ENCODE results near the gene WWOX. TPM values are rescaled to one million over a fixed set of nuclear protein-coding genes. Genes with fewer than 3 reads are reported as not detected.
"Not testable (repeated sequence)": the region's sequence is repeated elsewhere in the genome, so short reads cannot be mapped to it uniquely, and the experiment has no call there.

WWOX gene
- total RNA-seq, 1 donor from 2014 or later = 17.8 TPM

- intact Hi-C loops (cut with micrococcal nuclease) = no loop called here
- Mint-ChIP-seq H3K4me3 (no peak overlapping the region), H3K36me3 (ENCODE audit: low read depth) (no peaks in the 10 kb centered on the region), H3K4me1 (ENCODE audit: low read depth) (peaks cover 15% of the 10 kb centered on the region), H3K27me3 (ENCODE audit: insufficient read depth) (peaks cover 8% of the 10 kb centered on the region), H3K9me3 (peaks cover 14% of the 10 kb centered on the region), H3K27ac (no peak overlapping the region)
- DNase-seq (ENCODE audit: low spot score) = no peak
Observed at GRCh38 chr16:79210607-79211006, 1111.2 kb downstream of the WWOX start.

GRCh38 chr16:79211586-79211985 lies 1112.1 kb downstream of the WWOX start:
- peaks cover 15% of the 10 kb centered on the region for H3K4me1 Mint-ChIP-seq (ENCODE audit: low read depth)
- no peak overlapping the region for H3K27ac Mint-ChIP-seq
- H3K4me3 Mint-ChIP-seq = no peak overlapping the region
- H3K9me3 Mint-ChIP-seq = peaks cover 19% of the 10 kb centered on the region
- DNase-seq (ENCODE audit: low spot score) = no peak
- intact Hi-C loops (cut with micrococcal nuclease) = no loop called here
- no peaks in the 10 kb centered on the region for H3K36me3 Mint-ChIP-seq (ENCODE audit: low read depth)
- peaks cover 6% of the 10 kb centered on the region for H3K27me3 Mint-ChIP-seq (ENCODE audit: insufficient read depth)

DNA sequence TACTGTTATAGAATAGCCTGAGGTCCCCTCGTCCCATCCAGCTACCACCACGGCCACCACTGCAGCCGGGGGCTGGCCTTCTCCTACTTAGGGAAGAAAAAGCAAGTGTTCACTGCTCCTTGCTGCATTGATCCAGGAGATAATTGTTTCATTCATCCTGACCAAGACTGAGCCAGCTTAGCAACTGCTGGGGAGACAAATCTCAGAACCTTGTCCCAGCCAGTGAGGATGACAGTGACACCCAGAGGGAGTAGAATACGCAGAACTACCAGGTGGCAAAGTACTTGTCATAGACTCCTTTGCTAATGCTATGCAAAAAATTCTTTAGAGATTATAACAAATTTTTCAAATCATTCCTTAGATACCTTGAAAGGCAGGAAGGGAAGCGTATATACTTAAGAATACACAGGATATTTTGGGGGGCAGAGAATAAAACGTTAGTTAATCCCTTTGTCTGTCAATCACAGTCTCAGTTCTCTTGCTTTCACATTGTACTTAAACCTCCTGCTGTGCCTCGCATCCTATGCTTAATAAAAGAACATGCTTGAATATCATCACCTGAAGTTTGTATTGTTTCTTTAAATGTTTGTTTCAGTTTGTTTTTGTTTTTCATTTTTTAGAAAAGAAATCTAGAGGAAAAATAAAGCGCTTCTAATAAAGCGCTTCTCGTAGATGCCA lies 1112.8 kb downstream of the WWOX start:
- no peak overlapping the region for H3K27ac Mint-ChIP-seq
- H3K36me3 Mint-ChIP-seq (ENCODE audit: low read depth) = no peaks in the 10 kb centered on the region
- H3K4me1 Mint-ChIP-seq (ENCODE audit: low read depth) = peaks cover 17% of the 10 kb centered on the region
- intact Hi-C loops (cut with micrococcal nuclease) = no loop called here
- no peak for DNase-seq (ENCODE audit: low spot score)
- peaks cover 19% of the 10 kb centered on the region for H3K9me3 Mint-ChIP-seq
- H3K27me3 Mint-ChIP-seq (ENCODE audit: insufficient read depth) = peaks cover 6% of the 10 kb centered on the region
- H3K4me3 Mint-ChIP-seq = no peak overlapping the region

- Mint-ChIP-seq H3K27ac (no peak overlapping the region), H3K4me1 (ENCODE audit: low read depth) (peaks cover 27% of the 10 kb centered on the region), H3K9me3 (peaks cover 19% of the 10 kb centered on the region), H3K27me3 (ENCODE audit: insufficient read depth) (peaks cover 6% of the 10 kb centered on the region), H3K4me3 (no peak overlapping the region), H3K36me3 (ENCODE audit: low read depth) (no peaks in the 10 kb centered on the region)
- intact Hi-C loops (cut with micrococcal nuclease) = no loop called here
- DNase-seq (ENCODE audit: low spot score) = no peak
Observed at GRCh38 chr16:79213214-79213613, 1113.8 kb downstream of the WWOX start.

DNA sequence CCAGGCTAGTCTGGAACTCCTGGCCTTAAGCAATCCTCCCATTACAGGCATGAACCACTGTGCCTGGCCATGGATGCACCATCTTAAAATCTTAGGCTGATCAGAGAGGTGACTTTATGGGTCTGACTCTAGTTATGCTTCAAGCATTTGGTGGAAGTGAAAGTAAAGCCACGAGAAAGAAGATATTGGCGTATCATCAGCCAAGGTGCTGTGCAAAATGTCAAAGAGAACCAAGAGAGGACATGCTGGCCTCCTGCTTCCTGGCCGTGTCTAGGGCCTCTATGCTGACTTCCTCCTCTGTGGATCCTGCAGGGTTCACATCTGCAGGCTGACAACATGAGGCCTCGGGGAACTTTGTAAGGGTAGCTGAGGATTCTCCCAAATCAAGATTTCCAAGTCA lies 1115.8 kb downstream of the WWOX start:
- H3K27me3 Mint-ChIP-seq (ENCODE audit: insufficient read depth) = peaks cover 5% of the 10 kb centered on the region
- H3K36me3 Mint-ChIP-seq (ENCODE audit: low read depth) = no peaks in the 10 kb centered on the region
- H3K9me3 Mint-ChIP-seq = peaks cover 19% of the 10 kb centered on the region
- H3K4me1 Mint-ChIP-seq (ENCODE audit: low read depth) = peaks cover 31% of the 10 kb centered on the region
- DNase-seq (ENCODE audit: low spot score) = no peak
- no peak overlapping the region for H3K4me3 Mint-ChIP-seq
- intact Hi-C loops (cut with micrococcal nuclease) = loop anchor here (5.0 kb wide), 1 partner anchor 387 kb away; the partner anchor contains the start of gene MAF
- H3K27ac Mint-ChIP-seq = no peak overlapping the region

- peaks cover 19% of the 10 kb centered on the region for H3K4me1 Mint-ChIP-seq (ENCODE audit: low read depth)
- H3K9me3 Mint-ChIP-seq = peaks cover 24% of the 10 kb centered on the region
- H3K4me3 Mint-ChIP-seq = no peak overlapping the region
Observed at GRCh38 chr16:79217375-79218011, 1118.0 kb downstream of the WWOX start.

GRCh38 chr16:79218351-79218750 lies 1118.9 kb downstream of the WWOX start:
- H3K27ac Mint-ChIP-seq = peak overlapping the region; percentile 46
- peaks cover 3% of the 10 kb centered on the region for H3K27me3 Mint-ChIP-seq (ENCODE audit: insufficient read depth)
- no peak for DNase-seq (ENCODE audit: low spot score)
- no peaks in the 10 kb centered on the region for H3K36me3 Mint-ChIP-seq (ENCODE audit: low read depth)
- intact Hi-C loops (cut with micrococcal nuclease) = loop anchor here (5.0 kb wide), 1 partner anchor 384 kb away; the partner anchor contains the start of gene MAF
- no peak overlapping the region for H3K4me3 Mint-ChIP-seq
- peaks cover 19% of the 10 kb centered on the region for H3K4me1 Mint-ChIP-seq (ENCODE audit: low read depth)
- H3K9me3 Mint-ChIP-seq = peaks cover 23% of the 10 kb centered on the region

More at GRCh38 chr16:79217375-79218011, 1118.0 kb downstream of the WWOX start:
- intact Hi-C loops (cut with micrococcal nuclease) = loop anchor here (1.0 to 5.0 kb wide), 7 partner anchors 52 to 439 kb away; partner anchors contain the start of gene MAF
- DNase-seq (ENCODE audit: low spot score) = peak; percentile 19
- Mint-ChIP-seq H3K27ac (no peak overlapping the region), H3K36me3 (ENCODE audit: low read depth) (no peaks in the 10 kb centered on the region), H3K27me3 (ENCODE audit: insufficient read depth) (no peaks in the 10 kb centered on the region)

GRCh38 chr16:79225994-79226393 lies 1126.5 kb downstream of the WWOX start:
- DNase-seq (ENCODE audit: low spot score); H3K4me1 Mint-ChIP-seq (ENCODE audit: low read depth); H3K27ac Mint-ChIP-seq; H3K4me3 Mint-ChIP-seq; intact Hi-C loops (cut with micrococcal nuclease); H3K27me3 Mint-ChIP-seq (ENCODE audit: insufficient read depth); H3K36me3 Mint-ChIP-seq (ENCODE audit: low read depth): not testable (repeated sequence)
- peaks cover 11% of the 10 kb centered on the region for H3K9me3 Mint-ChIP-seq

DNA sequence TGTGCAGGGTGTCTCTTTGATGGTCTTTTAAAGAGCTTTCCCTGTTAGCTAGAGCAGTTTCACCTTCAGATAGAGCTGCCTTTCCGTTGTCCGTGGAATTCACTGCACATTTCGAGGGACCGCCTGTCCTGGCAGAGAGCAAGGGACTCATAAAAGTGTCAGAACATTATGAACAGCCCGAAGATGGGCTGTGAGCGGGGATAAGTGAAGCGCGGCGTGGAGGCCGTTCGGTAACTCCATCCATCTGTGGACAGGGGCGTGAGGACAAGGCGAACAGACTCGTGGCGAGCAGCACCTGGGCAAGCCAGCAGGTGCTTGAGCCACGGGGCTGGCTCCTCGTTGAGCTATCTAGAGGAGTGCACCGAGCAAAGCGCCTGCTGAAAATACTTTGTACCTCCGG lies 1129.9 kb downstream of the WWOX start:
- Mint-ChIP-seq H3K4me1 (ENCODE audit: low read depth) (no peaks in the 10 kb centered on the region), H3K36me3 (ENCODE audit: low read depth) (no peaks in the 10 kb centered on the region), H3K27me3 (ENCODE audit: insufficient read depth) (peaks cover 2% of the 10 kb centered on the region), H3K4me3 (no peak overlapping the region), H3K9me3 (peaks cover 7% of the 10 kb centered on the region), H3K27ac (no peak overlapping the region)
- intact Hi-C loops (cut with micrococcal nuclease) = no loop called here
- no peak for DNase-seq (ENCODE audit: low spot score)

GRCh38 chr16:79245700-79246099 lies 1146.2 kb downstream of the WWOX start:
- H3K27me3 Mint-ChIP-seq (ENCODE audit: insufficient read depth); DNase-seq (ENCODE audit: low spot score); H3K27ac Mint-ChIP-seq; intact Hi-C loops (cut with micrococcal nuclease); H3K4me3 Mint-ChIP-seq; H3K36me3 Mint-ChIP-seq (ENCODE audit: low read depth); H3K4me1 Mint-ChIP-seq (ENCODE audit: low read depth): not testable (repeated sequence)
- peaks cover 18% of the 10 kb centered on the region for H3K9me3 Mint-ChIP-seq

DNA sequence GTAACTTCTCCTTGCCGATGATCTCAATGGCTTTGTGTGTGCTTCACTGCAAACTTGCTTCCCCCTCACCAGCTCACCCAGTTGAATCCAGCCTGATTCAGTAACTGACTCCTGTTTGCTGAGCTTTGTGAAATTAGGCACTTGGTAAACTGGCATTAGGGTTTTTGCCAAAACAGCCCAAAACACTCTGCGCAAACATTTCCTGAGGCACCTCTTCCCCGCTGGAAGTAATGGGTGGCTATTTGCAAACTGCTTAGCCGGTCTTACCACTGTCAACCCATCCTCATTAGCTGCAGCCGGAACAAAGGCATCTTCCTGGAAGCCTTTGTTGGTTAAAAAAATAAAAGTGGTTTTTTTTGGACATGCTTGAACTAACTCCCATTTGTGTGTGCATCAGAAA lies 1147.9 kb downstream of the WWOX start:
- Mint-ChIP-seq H3K4me1 (ENCODE audit: low read depth) (no peaks in the 10 kb centered on the region), H3K9me3 (peaks cover 13% of the 10 kb centered on the region), H3K27ac (no peak overlapping the region), H3K4me3 (no peak overlapping the region), H3K27me3 (ENCODE audit: insufficient read depth) (peaks cover 5% of the 10 kb centered on the region), H3K36me3 (ENCODE audit: low read depth) (peaks cover 3% of the 10 kb centered on the region)
- no peak for DNase-seq (ENCODE audit: low spot score)
- intact Hi-C loops (cut with micrococcal nuclease) = no loop called here

GRCh38 chr16:79248351-79248750 lies 1148.9 kb downstream of the WWOX start:
- DNase-seq (ENCODE audit: low spot score) = no peak
- Mint-ChIP-seq H3K27ac (no peak overlapping the region), H3K36me3 (ENCODE audit: low read depth) (no peaks in the 10 kb centered on the region), H3K4me1 (ENCODE audit: low read depth) (no peaks in the 10 kb centered on the region), H3K4me3 (no peak overlapping the region), H3K9me3 (peaks cover 7% of the 10 kb centered on the region), H3K27me3 (ENCODE audit: insufficient read depth) (no peaks in the 10 kb centered on the region)
- intact Hi-C loops (cut with micrococcal nuclease) = no loop called here

GRCh38 chr16:79250502-79251098 lies 1151.1 kb downstream of the WWOX start:
- H3K36me3 Mint-ChIP-seq (ENCODE audit: low read depth) = no peaks in the 10 kb centered on the region
- H3K4me3 Mint-ChIP-seq = no peak overlapping the region
- intact Hi-C loops (cut with micrococcal nuclease) = no loop called here
- DNase-seq (ENCODE audit: low spot score) = no peak
- no peaks in the 10 kb centered on the region for H3K4me1 Mint-ChIP-seq (ENCODE audit: low read depth)
- H3K9me3 Mint-ChIP-seq = no peaks in the 10 kb centered on the region
- H3K27ac Mint-ChIP-seq = no peak overlapping the region
- H3K27me3 Mint-ChIP-seq (ENCODE audit: insufficient read depth) = no peaks in the 10 kb centered on the region

All from activated T-helper 1 cell treated with anti-CD3 and anti-CD28 coated beads, Interleukin-12 subunit alpha, Interleukin-12 subunit beta, Interleukin-2, Interleukin-4 antibody, amounts not matched to agents 30 ng/mL and 10 ng/mL and 1 ng/mL, durations not matched to agents 14 hours and 24 hours and 36 hours (primary cell).